ENCODE measurements around the gene PITPNB.

The PITPNB gene

GRCh38 chr22:27935897-27936296 is 16.8 kb upstream of the PITPNB start:
- TF ChIP-seq CTCF (conservative IDR thresholded peaks at IDR 0.05; ENCODE audit: low read length): no peak
- no peak overlapping the region for H3K4me3 ChIP-seq (ENCODE audit: low read length)
- DNase-seq (ENCODE audit: low read depth): no peak

GRCh38 chr22:27934069-27934468 is 15.0 kb upstream of the PITPNB start:
- TF ChIP-seq CTCF (conservative IDR thresholded peaks at IDR 0.05; ENCODE audit: low read length): no peak
- no peak for DNase-seq (ENCODE audit: low read depth)
- no peak overlapping the region for H3K4me3 ChIP-seq (ENCODE audit: low read length)

GRCh38 chr22:27933186-27933983 is 14.3 kb upstream of the PITPNB start:
- TF ChIP-seq CTCF (conservative IDR thresholded peaks at IDR 0.05; ENCODE audit: low read length): no peak
- H3K4me3 ChIP-seq (ENCODE audit: low read length): no peak overlapping the region
- DNase-seq (ENCODE audit: low read depth): no peak

DNA sequence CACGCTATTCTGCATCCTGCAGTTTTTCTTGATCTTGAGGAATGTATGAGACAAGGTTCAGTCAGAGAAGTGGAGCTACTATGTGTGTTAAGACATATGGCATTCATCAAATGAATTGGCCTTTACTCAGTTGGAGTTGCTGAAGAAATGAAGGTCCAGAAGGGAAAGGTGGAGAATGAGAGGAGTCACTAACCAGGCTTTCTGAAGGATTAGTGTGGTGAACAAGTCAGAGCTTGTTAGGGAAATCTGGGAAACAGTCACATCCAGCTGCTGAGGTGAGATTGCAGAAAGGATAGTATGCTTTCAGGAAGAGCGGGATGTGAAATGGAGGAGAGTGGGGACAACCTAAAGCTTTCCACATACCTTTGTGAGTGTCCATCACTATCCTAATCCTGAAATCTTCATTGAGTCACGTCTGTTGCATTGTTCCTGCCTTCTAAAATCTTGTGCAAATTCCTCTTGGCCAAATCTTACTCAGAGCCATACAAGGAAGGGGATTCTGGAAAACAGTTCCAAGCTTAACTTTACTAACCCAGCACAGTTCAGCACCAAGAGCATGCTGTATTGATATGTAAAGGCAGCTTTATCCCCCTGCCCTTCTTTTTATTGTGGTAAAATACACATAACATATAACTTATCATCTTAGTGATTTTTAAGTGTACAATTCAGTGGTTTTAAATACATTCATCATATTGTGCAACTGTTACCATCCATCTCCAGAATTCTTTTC is 11.4 kb upstream of the PITPNB start:
- H3K4me3 ChIP-seq (ENCODE audit: low read length): no peak overlapping the region
- TF ChIP-seq CTCF (conservative IDR thresholded peaks at IDR 0.05; ENCODE audit: low read length): no peak
- peak; percentile 27 for DNase-seq (ENCODE audit: low read depth)

- H3K4me3 ChIP-seq (ENCODE audit: low read length): no peak overlapping the region
- no peak for TF ChIP-seq CTCF (conservative IDR thresholded peaks at IDR 0.05; ENCODE audit: low read length)
- DNase-seq (ENCODE audit: low read depth): no peak
These were observed 8.6 kb upstream of the PITPNB start for GRCh38 chr22:27927608-27928007.

DNA sequence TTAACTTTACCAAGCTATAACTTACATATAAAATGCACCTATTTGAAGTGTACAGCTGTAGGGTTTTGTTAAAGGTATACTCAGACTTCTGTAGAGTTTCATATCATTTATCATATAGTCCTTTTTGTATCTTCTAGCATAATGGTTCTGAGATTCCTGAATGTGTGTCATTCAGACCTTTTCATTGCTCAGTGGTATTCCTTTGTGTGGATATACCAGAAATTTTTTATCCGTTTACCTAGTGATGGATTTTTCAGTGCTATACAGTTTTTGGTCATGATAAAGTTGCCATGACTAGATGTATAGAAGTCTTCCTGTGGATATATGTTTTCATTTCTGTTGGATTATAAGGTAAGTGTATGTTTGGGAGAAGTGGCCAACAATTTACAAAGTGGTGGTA is 6.3 kb upstream of the PITPNB start:
- DNase-seq (ENCODE audit: low read depth): no peak
- TF ChIP-seq CTCF (conservative IDR thresholded peaks at IDR 0.05; ENCODE audit: low read length): no peak

More for the DNA sequence above, 6.3 kb upstream of the PITPNB start:
- H3K4me3 ChIP-seq (ENCODE audit: low read length): no peak overlapping the region
